Measurements from ENCODE around the gene PPP1R15B. TPM values are rescaled to one million over a fixed set of nuclear protein-coding genes. Genes with fewer than 3 reads are reported as not detected.

Gene PPP1R15B
- total RNA-seq, 1 experiment from 2014 or later = 30.7 TPM

- peak; percentile 29 for DNase-seq (ENCODE audit: low spot score)
- in situ Hi-C loops (cut with HindIII; ENCODE audit: low sequenced_read_pairs) = no loop called here
Observed at GRCh38 chr1:204446413-204447111, 34.9 kb upstream of the PPP1R15B start.

- DNase-seq (ENCODE audit: low spot score) = no peak
- in situ Hi-C loops (cut with HindIII; ENCODE audit: low sequenced_read_pairs) = no loop called here
Observed at GRCh38 chr1:204445860-204446412, 34.3 kb upstream of the PPP1R15B start.

GRCh38 chr1:204443871-204444581 is 32.4 kb upstream of the PPP1R15B start:
- in situ Hi-C loops (cut with HindIII; ENCODE audit: low sequenced_read_pairs) = no loop called here
- DNase-seq (ENCODE audit: low spot score) = no peak

GRCh38 chr1:204443260-204443619 is 31.6 kb upstream of the PPP1R15B start:
- in situ Hi-C loops (cut with HindIII; ENCODE audit: low sequenced_read_pairs) = no loop called here
- no peak for DNase-seq (ENCODE audit: low spot score)

GRCh38 chr1:204442376-204443259 is 31.0 kb upstream of the PPP1R15B start:
- peak; percentile 94 for DNase-seq (ENCODE audit: low spot score)
- in situ Hi-C loops (cut with HindIII; ENCODE audit: low sequenced_read_pairs) = no loop called here

DNA sequence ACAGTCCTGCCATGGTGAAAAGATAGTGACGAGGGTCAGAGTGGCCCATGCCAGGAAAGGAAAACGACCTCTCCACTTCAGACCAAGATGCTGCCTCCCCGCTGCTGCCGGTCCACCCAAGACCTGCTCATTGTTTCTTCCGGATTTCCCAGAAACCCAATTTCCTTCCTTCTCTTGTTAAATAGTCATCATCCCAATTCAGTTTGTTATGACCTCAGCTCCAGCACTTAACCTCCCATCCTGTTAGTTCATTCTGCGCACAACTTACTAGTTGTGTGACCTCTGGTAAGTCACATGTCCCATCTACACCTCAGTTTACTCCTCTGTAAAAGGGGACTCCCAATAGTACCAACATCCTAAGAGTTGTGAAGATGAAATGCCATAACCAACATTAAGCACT is 29.9 kb upstream of the PPP1R15B start:
- in situ Hi-C loops (cut with HindIII; ENCODE audit: low sequenced_read_pairs) = no loop called here
- DNase-seq (ENCODE audit: low spot score) = no peak

GRCh38 chr1:204439621-204440375 is 28.2 kb upstream of the PPP1R15B start:
- no peak for DNase-seq (ENCODE audit: low spot score)
- in situ Hi-C loops (cut with HindIII; ENCODE audit: low sequenced_read_pairs) = no loop called here

DNA sequence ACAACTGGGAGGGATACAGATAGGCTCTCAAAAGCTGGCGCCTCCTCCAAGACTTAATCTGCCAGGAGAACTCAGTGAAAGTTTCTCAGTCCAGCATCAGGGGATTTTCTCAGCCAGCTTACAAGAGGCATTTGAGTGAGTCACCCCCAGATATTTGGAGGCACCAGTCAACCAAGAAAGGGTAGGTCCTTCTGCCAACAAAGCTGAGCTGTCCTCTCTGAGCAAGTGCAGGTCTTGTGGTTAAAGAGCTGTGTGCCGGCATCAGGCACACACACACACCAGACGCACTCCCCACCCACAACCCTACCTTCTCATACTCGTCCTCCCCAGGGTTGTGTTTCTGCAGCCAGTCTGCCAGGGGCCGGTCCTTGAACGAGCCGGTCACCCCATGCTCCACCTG is 27.0 kb upstream of the PPP1R15B start:
- DNase-seq (ENCODE audit: low spot score) = no peak
- in situ Hi-C loops (cut with HindIII; ENCODE audit: low sequenced_read_pairs) = no loop called here

GRCh38 chr1:204437796-204438570 is 26.4 kb upstream of the PPP1R15B start:
- in situ Hi-C loops (cut with HindIII; ENCODE audit: low sequenced_read_pairs) = no loop called here
- DNase-seq (ENCODE audit: low spot score) = no peak

DNA sequence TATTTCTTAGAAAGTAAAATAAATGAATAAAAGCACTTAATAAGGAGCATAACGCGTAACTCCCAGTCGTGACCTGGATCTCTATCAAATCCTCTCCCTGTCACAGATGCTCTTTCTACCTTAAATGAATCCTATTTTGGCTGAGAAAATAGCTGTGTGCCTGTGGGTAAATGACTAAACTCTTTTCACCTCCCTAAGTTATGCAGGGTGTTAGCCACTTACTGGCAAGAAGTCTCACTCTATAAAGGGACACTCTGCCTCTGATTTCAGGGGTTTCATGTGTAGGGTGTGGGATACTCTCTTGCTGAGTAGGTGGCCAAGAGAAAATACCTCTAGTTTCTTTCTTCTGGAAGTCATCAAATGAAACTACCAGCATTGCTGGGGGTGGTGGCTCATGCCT is 24.3 kb upstream of the PPP1R15B start:
- in situ Hi-C loops (cut with HindIII; ENCODE audit: low sequenced_read_pairs) = no loop called here
- no peak for DNase-seq (ENCODE audit: low spot score)

DNA sequence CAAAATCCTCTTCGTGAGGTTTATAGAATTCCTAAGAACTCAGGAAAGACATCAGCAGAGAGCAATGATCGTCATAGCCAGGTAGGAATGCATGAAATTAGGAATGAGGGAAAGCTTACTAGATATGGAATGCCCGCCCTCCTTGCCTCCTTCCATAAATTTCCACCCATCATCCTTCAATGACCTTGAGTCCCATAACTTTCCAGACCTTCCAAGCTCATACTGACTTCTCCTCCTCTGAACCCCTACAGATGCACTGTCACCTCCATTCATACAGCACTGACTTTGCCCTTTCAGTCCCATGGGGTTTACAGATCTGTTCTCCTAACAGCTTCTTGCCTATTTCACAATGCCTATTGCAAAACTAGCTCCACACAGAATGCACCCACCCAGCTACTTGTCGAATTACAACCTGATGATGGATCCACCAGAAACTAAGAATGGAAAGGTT is 23.8 kb upstream of the PPP1R15B start:
- in situ Hi-C loops (cut with HindIII; ENCODE audit: low sequenced_read_pairs) = no loop called here
- DNase-seq (ENCODE audit: low spot score) = no peak

- no peak for DNase-seq (ENCODE audit: low spot score)
- in situ Hi-C loops (cut with HindIII; ENCODE audit: low sequenced_read_pairs) = no loop called here
Observed at GRCh38 chr1:204434116-204434755, 22.6 kb upstream of the PPP1R15B start.

- DNase-seq (ENCODE audit: low spot score) = no peak
- in situ Hi-C loops (cut with HindIII; ENCODE audit: low sequenced_read_pairs) = no loop called here
Observed at GRCh38 chr1:204432708-204433107, 21.1 kb upstream of the PPP1R15B start.

DNA sequence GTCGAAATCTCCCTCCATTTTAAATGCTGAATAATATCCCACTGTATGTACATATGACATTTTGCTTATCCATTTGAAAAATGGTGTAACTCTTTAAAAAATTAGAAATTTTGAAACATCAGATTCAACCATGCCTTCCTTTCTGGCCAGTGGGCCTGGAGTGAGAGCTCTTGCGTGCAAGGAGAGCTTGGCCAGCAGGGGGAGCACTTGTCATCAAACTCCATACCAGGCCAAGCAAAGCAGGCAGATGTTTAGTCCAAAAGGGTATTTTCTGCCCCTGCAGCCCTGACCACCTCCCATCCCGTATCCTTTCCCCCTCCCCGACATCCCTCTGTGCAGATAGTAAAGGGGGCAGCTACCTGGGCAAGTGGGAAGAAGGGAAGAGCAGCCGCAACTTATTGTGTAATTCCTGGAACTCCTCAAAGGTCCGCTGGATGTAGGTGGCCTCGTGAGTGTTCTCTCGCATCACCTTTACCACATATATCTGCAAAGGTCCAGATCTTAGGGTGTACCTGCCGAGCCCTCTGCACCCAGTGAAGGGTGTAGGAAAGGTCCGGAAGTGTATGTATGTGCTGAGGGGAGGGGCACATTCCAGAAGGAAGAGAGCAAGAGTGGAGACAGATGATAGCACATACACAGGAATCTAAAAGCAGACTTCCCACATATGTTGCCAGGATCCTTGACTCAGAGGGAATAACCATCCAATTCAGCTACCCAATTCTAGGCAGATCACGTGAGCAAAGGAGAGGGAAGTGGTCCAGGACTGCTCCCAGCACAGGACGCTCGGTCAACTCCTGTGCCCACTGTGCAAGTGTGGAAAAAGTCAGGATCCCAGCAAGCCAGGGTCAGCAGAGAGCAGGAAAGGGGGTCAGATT is 19.9 kb upstream of the PPP1R15B start:
- DNase-seq (ENCODE audit: low spot score) = peak; percentile 84
- in situ Hi-C loops (cut with HindIII; ENCODE audit: low sequenced_read_pairs) = no loop called here

DNA sequence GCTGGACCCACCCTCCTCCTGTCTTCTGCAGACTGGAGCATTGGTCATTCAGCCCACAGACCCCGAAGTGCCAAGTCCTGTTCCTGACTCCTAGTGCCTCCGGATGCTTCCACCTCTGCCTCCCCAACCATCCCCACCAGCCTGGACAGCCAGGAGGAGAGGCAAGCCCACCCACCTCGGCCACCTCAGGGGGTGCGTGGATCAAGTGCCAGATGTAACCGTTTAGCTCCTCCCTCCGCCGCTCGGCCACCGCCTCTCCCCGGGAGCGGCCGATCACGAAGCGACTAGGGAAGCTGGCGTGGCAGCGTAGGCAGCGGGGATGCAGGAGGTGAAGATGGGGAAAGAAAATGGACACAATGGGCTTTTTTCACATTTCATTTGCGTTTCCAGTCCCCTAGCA is 18.1 kb upstream of the PPP1R15B start:
- DNase-seq (ENCODE audit: low spot score) = no peak
- in situ Hi-C loops (cut with HindIII; ENCODE audit: low sequenced_read_pairs) = no loop called here

- in situ Hi-C loops (cut with HindIII; ENCODE audit: low sequenced_read_pairs) = no loop called here
- no peak for DNase-seq (ENCODE audit: low spot score)
Observed at GRCh38 chr1:204426971-204427701, 15.5 kb upstream of the PPP1R15B start.
